ENCODE measurements around the gene S100A3.

The S100A3 gene

GRCh38 chr1:153547560-153548551 lies 1.2 kb downstream of the S100A3 start:
- no peak for DNase-seq

GRCh38 chr1:153546796-153547559 lies 2.1 kb downstream of the S100A3 start:
- DNase-seq: no peak

GRCh38 chr1:153546371-153546770 lies 2.7 kb downstream of the S100A3 start:
- DNase-seq: no peak

- peak; percentile 97 for DNase-seq
Observed at GRCh38 chr1:153545067-153546055, 3.7 kb downstream of the S100A3 start, which contains the start of gene S100A4. TSS of gene S100A4 (minus strand) at chr1:153545806. CDS start at chr1:153544794, 1,012 bp downstream.

- no peak for DNase-seq
Observed at GRCh38 chr1:153544453-153545066, 4.5 kb downstream of the S100A3 start.

GRCh38 chr1:153543736-153544135 lies 5.3 kb downstream of the S100A3 start:
- no peak for DNase-seq

GRCh38 chr1:153542956-153543711 lies 5.9 kb downstream of the S100A3 start:
- no peak for DNase-seq

- no peak for DNase-seq
Observed at GRCh38 chr1:153541641-153542590, 7.1 kb downstream of the S100A3 start.

- peak; percentile 61 for DNase-seq
Observed at GRCh38 chr1:153540394-153541361, 8.4 kb downstream of the S100A3 start, which contains the start of gene S100A5. TSS of gene S100A5 (minus strand) at chr1:153540934. CDS start at chr1:153540191, 743 bp downstream.

GRCh38 chr1:153539395-153540093 lies 9.5 kb downstream of the S100A3 start:
- no peak for DNase-seq

- DNase-seq: no peak
Observed at GRCh38 chr1:153538315-153538821, 10.7 kb downstream of the S100A3 start.

GRCh38 chr1:153537376-153537730 lies 11.7 kb downstream of the S100A3 start:
- no peak for DNase-seq

GRCh38 chr1:153536671-153537375 lies 12.2 kb downstream of the S100A3 start:
- no peak for DNase-seq

- DNase-seq: peak; percentile 90
Observed at GRCh38 chr1:153536012-153536670, 12.9 kb downstream of the S100A3 start.

GRCh38 chr1:153535242-153536011 lies 13.6 kb downstream of the S100A3 start, which contains the start of gene S100A6:
TSS of gene S100A6 (minus strand) at chr1:153535991. CDS start at chr1:153535339, 652 bp downstream.
- DNase-seq: peak; percentile 72

- no peak for DNase-seq
Observed at GRCh38 chr1:153534925-153535241, 14.2 kb downstream of the S100A3 start.

All from stimulated activated CD4-positive, alpha-beta T cell treated with anti-CD3 and anti-CD28 coated beads, Interleukin-15, amount 100 ng/mL, for 24 hours (primary cell).